HepG2 (cell line): Measurements from ENCODE around the gene ALG13. TPM values are rescaled to one million over a fixed set of nuclear protein-coding genes. Genes with fewer than 3 reads are reported as not detected.

Source experiments
- ARHGAP35 ChIP-seq: sonication (generic); formaldehyde crosslinking; IDR thresholded peaks from 2 replicates; pipeline ENCODE4 v1.9.0; 2022; ENCODE audit warnings: mild to moderate bottlenecking, inconsistent platforms, moderate library complexity, missing genetic modification reagents, borderline replicate concordance
- CHD4 ChIP-seq: fragments of 200-600 bp; sonication (generic); IDR thresholded peaks from 2 replicates; pipeline ENCODE4 v1.7.0; 2017; ENCODE audit warnings: mild to moderate bottlenecking, low read length, borderline replicate concordance
- EEA1 ChIP-seq: sonication (generic); formaldehyde crosslinking; IDR thresholded peaks from 2 replicates; pipeline ENCODE4 v1.5.1; 2020; ENCODE audit warnings: mild to moderate bottlenecking, missing genetic modification reagents, borderline replicate concordance
- FOXP4 ChIP-seq: sonication (generic); formaldehyde crosslinking; IDR thresholded peaks from 2 replicates; pipeline ENCODE4 v1.4.0; 2020; ENCODE audit warnings: missing genetic modification reagents
- KDM5B ChIP-seq: sonication (generic); formaldehyde crosslinking; IDR thresholded peaks from 2 replicates; pipeline ENCODE4 v1.4.0; 2020; ENCODE audit warnings: missing genetic modification reagents, mild to moderate bottlenecking, borderline replicate concordance
- KLF6 ChIP-seq: IDR thresholded peaks from 2 replicates; pipeline ENCODE4 v1.8.0; 2016; ENCODE audit warnings: missing biosample characterization, missing genetic modification reagents
- LRRFIP1 ChIP-seq: sonication (generic); formaldehyde crosslinking; conservative IDR thresholded peaks from 2 replicates; pipeline ENCODE4 v1.4.0; 2020; ENCODE audit warnings: missing genetic modification reagents
- MED1 ChIP-seq: sonication (generic); formaldehyde crosslinking; IDR thresholded peaks from 2 replicates; pipeline ENCODE4 v1.4.0; 2020; ENCODE audit warnings: missing genetic modification reagents
- MTA3 ChIP-seq: sonication (generic); formaldehyde crosslinking; IDR thresholded peaks from 2 replicates; pipeline ENCODE4 v1.4.0; 2020; ENCODE audit warnings: missing genetic modification reagents
- MYNN ChIP-seq: sonication (generic); formaldehyde crosslinking; IDR thresholded peaks from 2 replicates; pipeline ENCODE4 v1.4.0; 2020; ENCODE audit warnings: mild to moderate bottlenecking, low read depth, missing genetic modification reagents
- NCOA1 ChIP-seq: sonication (generic); formaldehyde crosslinking; IDR thresholded peaks from 2 replicates; pipeline ENCODE4 v1.9.0; 2021; ENCODE audit warnings: missing genetic modification reagents
- NR1H2 ChIP-seq: sonication (generic); formaldehyde crosslinking; IDR thresholded peaks from 2 replicates; pipeline ENCODE4 v1.8.1; 2022; ENCODE audit warnings: low read depth, missing genetic modification reagents, borderline replicate concordance
- NR2F2 ChIP-seq: IDR thresholded peaks from 2 replicates; pipeline ENCODE4 v1.6.1; 2012; ENCODE audit warnings: low read depth, inconsistent platforms, borderline replicate concordance
- RCOR2 ChIP-seq: IDR thresholded peaks from 2 replicates; pipeline ENCODE4 v1.6.1; 2016; ENCODE audit warnings: missing biosample characterization, missing genetic modification reagents
- TRIM22 ChIP-seq: fragments of 450-650 bp; IDR thresholded peaks from 2 replicates; pipeline ENCODE4 v1.6.1; 2017
- ZBTB2 ChIP-seq: sonication (generic); formaldehyde crosslinking; IDR thresholded peaks from 2 replicates; pipeline ENCODE4 v1.8.0; 2022; ENCODE audit warnings: low read depth, missing genetic modification reagents
- ZBTB8A ChIP-seq: sonication (generic); formaldehyde crosslinking; IDR thresholded peaks from 2 replicates; pipeline ENCODE4 v1.4.0; 2020; ENCODE audit warnings: mild to moderate bottlenecking, low read depth, missing genetic modification reagents, borderline replicate concordance
- ZMYM2 ChIP-seq: sonication (generic); formaldehyde crosslinking; IDR thresholded peaks from 2 replicates; pipeline ENCODE4 v1.8.0; 2022; ENCODE audit warnings: mild to moderate bottlenecking, missing genetic modification reagents
- ZNF124 ChIP-seq: sonication (generic); formaldehyde crosslinking; IDR thresholded peaks from 2 replicates; pipeline ENCODE4 v1.4.0; 2020; ENCODE audit warnings: missing genetic modification reagents
- ZNF350 ChIP-seq: sonication (generic); formaldehyde crosslinking; IDR thresholded peaks from 2 replicates; pipeline ENCODE4 v1.4.0; 2020; ENCODE audit warnings: mild to moderate bottlenecking, low read depth, missing genetic modification reagents, borderline replicate concordance
- ZNF414 ChIP-seq: sonication (generic); formaldehyde crosslinking; IDR thresholded peaks from 2 replicates; pipeline ENCODE4 v1.5.0; 2020; ENCODE audit warnings: missing genetic modification reagents
- ZSCAN21 ChIP-seq: sonication (generic); formaldehyde crosslinking; IDR thresholded peaks from 2 replicates; pipeline ENCODE4 v1.8.0; 2022; ENCODE audit warnings: mild to moderate bottlenecking, missing genetic modification reagents, moderate library complexity, borderline replicate concordance
- polyA plus RNA-seq, 8 experiments: library from polyadenylated mRNA; depleted of rRNA in 3 of 8; stranded (reverse) in 7 of 8; unstranded in 1 of 8; fragments of >200 nt; fragmentation: Illumina TruSeq in 4 of 8; extraction: Trizol in 4 of 8; gene quantifications; 2 replicates each; pipeline versions ENCODE4 v1.2.1 to v1.2.3, GENCODE V29; 2011 to 2016; ENCODE audit warnings: low read depth in 4 of 8, missing spikeins in 1 of 8, mixed read lengths in 1 of 8; ENCODE audit not compliant: insufficient read depth in 1 of 8
- total RNA-seq, 5 experiments: library from RNA; depleted of rRNA; stranded (reverse); fragments of >200 nt; fragmentation: Illumina TruSeq; extraction: Trizol; gene quantifications; 2 replicates each; pipeline ENCODE4 v1.2.3, GENCODE V29; 2016; ENCODE audit warnings: low read depth in 1 of 5

Gene ALG13
- total and polyA plus RNA-seq, 2 of the 13 experiments (the other 11 are each of a cell fraction or from before 2014, with no cell fraction given) = 31.2 to 65.5 TPM

- TF ChIP-seq FOXP4 (CRISPR knock-in tag) = peak; percentile 40; the same call in 1 of the 2 replicates
- peak; percentile 77 for TF ChIP-seq ZNF414
- no peak for TF ChIP-seq NCOA1 (CRISPR knock-in tag)
- TF ChIP-seq ZNF350 (CRISPR knock-in tag) = peak; percentile 34; the same call in 1 of the 2 replicates
- no peak for TF ChIP-seq ZMYM2 (CRISPR knock-in tag)
- no peak for TF ChIP-seq NR2F2
- no peak for TF ChIP-seq MYNN (CRISPR knock-in tag)
- no peak; the same call in 1 of the 2 replicates for TF ChIP-seq ZSCAN21
- no peak for TF ChIP-seq KLF6 (CRISPR knock-in tag)
- no peak for TF ChIP-seq TRIM22
- no peak for TF ChIP-seq NR1H2 (CRISPR knock-in tag)
- TF ChIP-seq ZBTB2 = no peak
- no peak for TF ChIP-seq RCOR2 (CRISPR knock-in tag)
- TF ChIP-seq MTA3 (CRISPR knock-in tag) = no peak
- no peak for TF ChIP-seq EEA1
- TF ChIP-seq MED1 (CRISPR knock-in tag) = peak; percentile 11; the same call in 1 of the 2 replicates
- no peak for TF ChIP-seq ZNF124
- TF ChIP-seq ARHGAP35 = no peak
- TF ChIP-seq KDM5B = peak; percentile 52; the same call in 1 of the 2 replicates
- TF ChIP-seq ZBTB8A (CRISPR knock-in tag) = no peak
- no peak for TF ChIP-seq CHD4
- TF ChIP-seq LRRFIP1 (CRISPR knock-in tag) = no peak
Observed at GRCh38 chrX:111680988-111681779, at the start of gene ALG13 (continued).
